HG02759 (cell line): Measurements from ENCODE around the gene SUCO.

ENCODE experiments used
- ATAC-seq: cut with Tn5 transposase; IDR thresholded peaks from one replicate; pipeline ENCODE4 v1.9.1; 2021; ENCODE audit warnings: mild to moderate bottlenecking, moderate library complexity; ENCODE audit not compliant: unreplicated experiment

SUCO gene

DNA sequence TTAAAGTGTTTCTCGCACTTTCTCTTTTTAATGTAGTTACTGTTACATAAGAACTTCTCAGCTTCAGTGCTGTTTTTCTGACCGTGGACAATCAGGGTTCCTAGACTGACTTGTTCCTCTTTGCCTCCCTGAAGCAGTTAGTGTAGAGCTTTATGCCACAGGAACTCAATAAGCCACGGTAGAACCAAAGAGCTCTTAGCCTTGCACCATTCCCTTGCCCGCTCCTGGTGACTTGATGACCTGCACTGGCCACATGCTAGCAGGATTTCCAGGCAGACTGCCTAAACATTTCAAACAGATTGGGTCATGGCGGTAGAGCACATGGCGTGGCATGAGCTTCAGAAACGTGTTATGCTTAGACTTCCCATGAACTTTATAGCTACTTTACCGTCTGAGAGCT, 107.2 kb downstream of the SUCO start:
- ATAC-seq = no peak

DNA sequence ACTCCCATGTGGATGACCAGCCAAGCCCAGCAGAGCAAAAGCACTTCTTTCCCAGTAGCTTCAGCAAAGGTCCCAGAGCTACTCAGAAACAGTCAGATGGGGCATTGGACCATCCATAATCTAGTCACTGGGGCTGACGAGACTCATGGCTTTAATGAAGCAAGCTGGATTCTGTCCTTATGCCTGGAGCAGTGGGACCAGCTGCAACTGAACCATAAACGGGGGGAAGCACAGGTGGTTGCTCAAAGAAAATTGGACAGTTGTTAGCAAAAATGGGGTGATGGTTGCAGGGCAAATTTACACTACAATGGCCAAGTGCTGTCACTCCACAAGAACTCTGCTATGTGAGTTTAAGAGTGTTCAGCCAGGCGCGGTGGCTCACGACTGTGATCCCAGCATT, 108.5 kb downstream of the SUCO start:
- no peak for ATAC-seq

DNA sequence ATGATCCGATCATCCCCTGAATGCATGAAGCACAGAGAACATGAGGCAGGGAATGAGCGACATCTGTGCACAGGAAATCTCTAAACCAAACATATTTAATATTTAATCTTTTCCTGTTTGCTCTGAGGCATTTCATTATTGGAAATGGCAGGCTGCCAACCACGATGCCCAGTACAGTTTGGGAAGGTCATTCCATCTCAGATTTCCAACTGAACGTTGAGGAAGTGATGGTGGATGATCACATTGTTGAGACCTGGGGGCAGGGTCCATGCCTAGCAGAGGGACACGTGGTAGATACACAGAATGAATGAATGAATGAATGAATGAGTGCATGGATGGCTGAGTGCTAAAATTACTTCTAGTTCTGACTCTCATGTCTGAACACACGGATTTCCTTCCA, 110.0 kb downstream of the SUCO start:
- no peak for ATAC-seq

DNA sequence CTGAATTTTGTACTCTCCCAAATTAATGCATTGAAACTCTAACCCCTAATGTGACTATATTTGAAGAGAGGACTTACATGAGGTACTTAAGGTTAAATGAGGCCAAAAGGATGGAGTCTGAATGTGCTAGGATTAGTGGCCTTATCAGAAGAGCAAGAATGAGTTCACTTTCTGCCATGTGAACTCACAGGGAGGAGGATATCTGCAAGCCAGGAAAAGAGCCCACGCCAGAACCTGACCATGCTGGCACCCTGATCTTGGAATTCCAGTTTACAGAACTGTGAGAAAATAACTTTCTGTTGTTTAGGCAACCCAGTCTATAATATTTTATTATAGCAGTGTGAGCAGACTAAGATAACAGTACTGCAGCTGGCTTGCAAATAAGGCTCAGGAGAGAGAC, 113.7 kb downstream of the SUCO start:
- no peak for ATAC-seq

DNA sequence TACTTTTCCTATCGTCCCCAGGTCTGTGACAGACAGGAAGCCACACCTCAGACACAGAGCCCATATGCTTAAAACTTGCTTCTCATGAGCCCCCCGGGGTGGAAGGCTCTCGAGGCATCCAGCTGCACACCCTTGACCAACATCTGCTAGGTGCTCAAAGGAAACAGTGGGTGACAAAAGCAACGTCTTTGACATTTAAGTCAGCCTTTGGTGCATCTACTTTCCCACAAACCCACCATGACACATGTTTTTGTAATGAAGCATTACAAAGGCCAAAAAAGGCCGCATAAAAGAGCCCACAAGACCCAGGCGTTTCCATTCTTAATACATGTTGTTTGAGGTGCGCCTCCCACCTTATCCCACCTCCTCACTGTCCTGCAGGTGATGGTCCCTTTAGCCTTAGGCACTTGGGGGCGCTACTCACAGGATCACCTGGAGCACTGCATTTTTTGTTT, 114.2 kb downstream of the SUCO start:
- ATAC-seq = no peak

DNA sequence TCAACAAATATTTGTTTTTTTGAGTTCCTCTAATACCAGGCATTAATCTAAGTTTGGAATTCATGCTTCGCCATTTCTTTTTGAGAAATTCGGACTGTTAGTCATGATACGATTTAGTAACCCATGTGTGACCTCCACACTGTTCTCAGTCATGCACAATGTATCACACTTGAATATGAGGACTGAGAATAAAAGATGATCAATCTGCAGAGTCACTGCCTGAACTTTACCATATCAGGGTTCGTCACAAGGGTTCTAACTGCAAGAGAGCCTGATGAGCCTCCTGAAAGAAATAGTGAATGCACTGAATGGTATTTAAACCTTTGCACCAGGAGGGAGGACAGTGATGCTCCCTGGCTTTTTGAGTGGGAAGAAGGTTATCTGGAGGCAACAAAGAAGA, 115.0 kb downstream of the SUCO start:
- ATAC-seq = no peak

DNA sequence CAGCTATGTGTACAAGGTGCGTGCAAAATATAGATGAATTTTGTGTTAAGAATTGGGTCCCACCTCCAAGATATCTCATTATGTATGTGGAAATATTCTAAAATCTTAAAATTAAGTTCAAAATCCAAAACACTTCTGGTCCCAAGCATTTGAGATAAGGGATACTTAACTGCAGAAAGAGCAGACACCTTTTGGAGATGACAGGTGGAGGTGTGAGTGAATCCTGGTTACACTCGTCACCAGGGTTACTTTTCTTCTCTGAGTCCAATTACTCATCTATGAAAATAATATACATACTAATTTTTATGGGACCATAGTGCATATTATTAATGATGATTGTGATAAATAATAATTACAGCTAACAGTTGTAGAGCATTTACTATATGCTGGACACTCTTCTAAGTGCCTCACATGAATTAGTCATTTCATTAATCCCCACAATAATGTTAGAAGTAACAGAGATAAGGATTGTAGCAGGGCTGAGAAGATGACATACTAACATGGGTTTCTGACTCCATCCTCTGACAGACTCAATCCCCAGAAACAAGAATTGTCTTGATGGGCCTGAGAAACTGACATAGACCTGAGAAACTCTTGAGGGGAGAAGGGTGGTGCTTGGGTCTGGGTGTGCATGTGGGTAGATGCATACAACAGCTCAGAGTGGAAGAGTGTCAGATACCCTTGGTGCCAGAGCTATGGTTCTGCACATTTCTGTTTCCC, 117.7 kb downstream of the SUCO start:
- ATAC-seq = no peak

DNA sequence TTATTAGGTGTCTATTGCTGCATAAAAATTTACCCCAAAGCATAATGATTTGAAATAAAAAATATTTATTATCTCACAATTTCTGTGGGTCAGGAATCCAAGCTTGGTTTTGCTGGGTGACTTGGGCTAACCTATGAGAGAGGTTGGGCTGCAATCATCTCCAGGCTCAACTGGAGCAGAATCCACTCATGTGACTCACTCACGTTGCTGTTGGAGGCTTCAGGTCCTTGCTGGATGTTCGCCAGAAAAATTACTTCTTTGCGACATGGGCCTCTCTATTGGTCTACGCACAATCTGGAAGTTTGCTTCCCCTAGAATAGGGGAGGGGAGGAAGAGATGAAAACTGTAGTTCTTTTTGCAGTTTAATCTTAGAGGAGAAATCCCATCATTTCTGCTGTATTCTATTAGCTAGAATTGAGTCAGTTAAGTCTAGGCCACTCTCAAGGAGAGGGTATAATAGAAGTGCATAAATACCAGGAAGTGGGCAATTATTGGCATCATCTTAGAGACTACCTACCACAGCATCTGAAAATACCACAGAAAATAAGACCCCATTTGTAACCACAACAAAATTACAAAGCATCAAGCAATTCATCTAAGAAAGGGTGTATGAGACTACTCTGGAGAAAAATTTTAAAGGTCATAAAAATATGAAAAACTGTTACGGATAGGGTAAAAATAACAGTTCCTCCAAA, 120.2 kb downstream of the SUCO start:
- ATAC-seq = no peak

DNA sequence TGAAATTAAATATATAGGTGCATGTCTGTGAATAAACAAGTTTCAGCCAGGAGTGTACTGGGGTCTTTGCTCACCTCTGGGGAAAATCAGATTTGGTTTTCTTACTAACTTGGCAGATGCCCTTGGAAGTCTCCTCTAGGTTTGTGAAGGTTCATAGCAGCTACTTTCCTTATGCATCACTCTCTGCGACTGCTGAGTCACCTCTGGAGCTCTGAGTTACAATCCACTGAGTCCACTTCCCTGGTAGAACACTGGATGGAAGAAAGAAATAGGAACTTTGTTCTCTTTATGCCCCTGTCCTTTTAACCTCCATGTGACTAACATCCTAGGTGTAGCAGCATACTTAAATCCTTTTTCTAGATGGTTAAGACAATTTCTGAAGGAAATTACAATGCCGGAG, 121.6 kb downstream of the SUCO start:
- ATAC-seq = no peak

DNA sequence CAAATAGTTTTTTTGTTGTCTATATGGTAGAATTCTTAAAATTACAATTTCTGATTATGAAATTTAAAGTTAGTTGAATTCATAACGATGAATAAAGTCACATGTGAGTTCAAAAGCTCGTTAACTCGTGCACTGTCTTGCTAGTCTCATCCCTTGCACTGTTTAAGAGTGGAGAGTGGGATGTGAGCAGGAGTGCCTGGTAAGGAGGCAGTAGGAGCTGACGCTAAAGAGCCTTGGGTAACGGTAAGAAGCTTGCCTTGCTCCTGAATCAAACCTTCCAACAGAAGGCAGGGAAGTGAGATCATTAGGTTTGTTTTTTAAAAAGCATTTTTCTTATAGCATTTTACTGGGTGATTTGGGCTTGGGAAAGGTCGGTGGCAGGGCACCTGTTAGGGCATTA, 123.6 kb downstream of the SUCO start:
- no peak for ATAC-seq

DNA sequence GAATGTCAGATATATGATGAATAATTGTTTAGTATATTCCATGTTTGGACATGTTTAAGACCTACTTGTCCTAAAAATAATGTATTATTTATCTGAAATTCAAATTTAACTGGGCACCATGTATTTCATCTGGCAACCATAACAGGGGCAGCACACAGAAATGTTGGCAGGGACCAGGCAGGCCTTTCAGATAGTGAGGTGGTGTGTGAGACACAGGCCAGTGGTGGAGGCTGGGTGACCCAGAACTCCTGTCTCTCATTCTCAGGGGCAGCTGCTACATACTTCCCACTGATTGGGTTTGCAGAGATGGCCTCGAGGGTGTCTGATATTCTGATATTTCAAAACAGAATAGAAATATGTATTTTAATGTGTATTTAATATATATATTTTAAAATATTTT, 124.6 kb downstream of the SUCO start:
- ATAC-seq = no peak

DNA sequence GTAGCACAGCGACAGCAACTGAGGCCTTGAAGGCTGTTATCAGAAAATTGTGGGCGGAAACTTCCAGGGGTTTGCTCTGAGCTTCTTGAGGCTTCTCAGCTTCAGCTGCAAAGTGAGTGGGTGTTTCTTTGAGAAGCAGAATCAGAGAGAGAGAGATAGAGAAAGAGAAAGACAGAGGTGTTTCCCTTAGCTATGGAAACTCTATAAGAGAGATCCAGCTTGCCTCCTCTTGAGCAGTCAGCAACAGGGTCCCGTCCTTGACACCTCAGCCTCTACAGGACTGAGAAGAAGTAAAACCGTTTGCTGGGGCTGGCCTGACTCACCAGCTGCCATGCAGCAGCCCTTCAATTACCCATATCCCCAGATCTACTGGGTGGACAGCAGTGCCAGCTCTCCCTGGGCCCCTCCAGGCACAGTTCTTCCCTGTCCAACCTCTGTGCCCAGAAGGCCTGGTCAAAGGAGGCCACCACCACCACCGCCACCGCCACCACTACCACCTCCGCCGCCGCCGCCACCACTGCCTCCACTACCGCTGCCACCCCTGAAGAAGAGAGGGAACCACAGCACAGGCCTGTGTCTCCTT, 126.0 kb downstream of the SUCO start, which contains the start of gene FASLG:
Gene FASLG, plus strand, starts transcription at position 233 of the 583 bp plus-strand sequence. Its CDS starts 99 bp downstream, at position 332.
- ATAC-seq = no peak

DNA sequence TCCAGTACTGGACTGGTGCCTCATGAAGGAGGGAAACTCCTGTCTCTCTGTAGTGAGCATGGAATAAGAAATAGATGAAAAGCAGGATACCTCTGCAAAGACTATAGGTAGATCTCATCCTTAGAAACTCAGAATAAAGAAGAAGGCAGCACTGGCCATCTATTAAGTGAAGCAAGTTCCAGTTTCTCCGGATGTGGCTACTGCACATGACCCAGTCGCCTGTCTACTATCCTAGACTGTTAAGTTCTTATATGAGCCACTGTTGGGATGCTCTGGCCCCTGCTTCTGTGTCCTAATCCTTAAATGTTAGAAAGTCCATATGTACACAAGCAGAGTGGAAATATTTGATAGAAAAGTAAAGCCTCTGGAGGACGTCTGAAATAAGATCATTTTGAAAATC, 128.2 kb downstream of the SUCO start:
- ATAC-seq = no peak
